Astrocyte of the spinal cord (primary cell): ENCODE measurements around the gene ARHGAP28.

Source experiments
- DNase-seq: peaks from one replicate; pipeline ENCODE4 v3.0.0; 2011; ENCODE audit warnings: low read depth, low spot score
- H3K4me3 ChIP-seq: 2 replicates; pipeline ENCODE4 v1.5.1; 2011; ENCODE audit warnings: low read depth, mild to moderate bottlenecking, low read length, moderate library complexity
- CTCF ChIP-seq: IDR thresholded peaks from 2 replicates; pipeline ENCODE4 v1.5.1; 2012; ENCODE audit warnings: low read depth, mild to moderate bottlenecking, low read length, inconsistent platforms
- in situ Hi-C: cut with HindIII; loops from 2 replicates; pipeline ENCODE4 v1.10.0; 2017; ENCODE audit warnings: low sequenced_read_pairs

ARHGAP28 gene

GRCh38 chr18:6961331-6961730 is 231.8 kb downstream of the ARHGAP28 start:
- in situ Hi-C loops: no loop called here
- TF ChIP-seq CTCF: no peak
- no peak for DNase-seq
- H3K4me3 ChIP-seq: no peak overlapping the region

GRCh38 chr18:6962571-6963451 is 233.3 kb downstream of the ARHGAP28 start:
- no peak for DNase-seq
- TF ChIP-seq CTCF: no peak
- in situ Hi-C loops: no loop called here
- no peak overlapping the region for H3K4me3 ChIP-seq

GRCh38 chr18:6963452-6964097 is 234.1 kb downstream of the ARHGAP28 start:
- no peak for TF ChIP-seq CTCF
- DNase-seq: no peak
- no peak overlapping the region for H3K4me3 ChIP-seq
- in situ Hi-C loops: no loop called here
